ENCODE measurements around the gene SMIM8. TPM values are rescaled to one million over a fixed set of nuclear protein-coding genes. Genes with fewer than 3 reads are reported as not detected.

Gene SMIM8
- total RNA-seq, 1 experiment from 2014 or later = 10.8 TPM

GRCh38 chr6:87375315-87375714 lies 52.9 kb downstream of the SMIM8 start (continued):
- TF ChIP-seq ZNF512 (CRISPR knock-in tag; IDR thresholded peaks at IDR 0.05; ENCODE audit: borderline replicate concordance) = no peak

GRCh38 chr6:87376643-87377042 lies 54.3 kb downstream of the SMIM8 start:
- Mint-ChIP-seq H3K4me1 (no peaks in the 10 kb centered on the region), H3K27ac (no peak overlapping the region), H3K27me3 (ENCODE audit: low read depth) (no peaks in the 10 kb centered on the region), H3K36me3 (no peaks in the 10 kb centered on the region), H3K9me3 (peaks cover 17% of the 10 kb centered on the region), H3K4me3 (no peak overlapping the region)
- CTCF ChIA-PET = interaction anchor here (0.6 to 1.0 kb wide), 3 partner anchors 298 to 458 kb away, joined by 3 to 5 read pairs (median 3); no protein-coding TSS in a partner anchor
- TF ChIP-seq MYBL2 (CRISPR knock-in tag; IDR thresholded peaks at IDR 0.05) = no peak
- no peak for TF ChIP-seq ZNF425 (CRISPR knock-in tag; conservative IDR thresholded peaks at IDR 0.05)
- no peak for TF ChIP-seq ZNF396 (CRISPR knock-in tag; IDR thresholded peaks at IDR 0.05; ENCODE audit: borderline replicate concordance)
- no peak for TF ChIP-seq NFE2L1 (CRISPR knock-in tag; IDR thresholded peaks at IDR 0.05)
- no peak for TF ChIP-seq FOXK1 (CRISPR knock-in tag; IDR thresholded peaks at IDR 0.05)
- TF ChIP-seq AFF4 (CRISPR knock-in tag; IDR thresholded peaks at IDR 0.05; ENCODE audit: borderline replicate concordance) = no peak
- TF ChIP-seq GRHL2 (CRISPR knock-in tag; IDR thresholded peaks at IDR 0.05; ENCODE audit: insufficient replicate concordance, severe bottlenecking) = no peak
- no peak for ATAC-seq
- POLR2A ChIA-PET = no interaction called here
- no peak for DNase-seq (ENCODE audit: low spot score)

DNA sequence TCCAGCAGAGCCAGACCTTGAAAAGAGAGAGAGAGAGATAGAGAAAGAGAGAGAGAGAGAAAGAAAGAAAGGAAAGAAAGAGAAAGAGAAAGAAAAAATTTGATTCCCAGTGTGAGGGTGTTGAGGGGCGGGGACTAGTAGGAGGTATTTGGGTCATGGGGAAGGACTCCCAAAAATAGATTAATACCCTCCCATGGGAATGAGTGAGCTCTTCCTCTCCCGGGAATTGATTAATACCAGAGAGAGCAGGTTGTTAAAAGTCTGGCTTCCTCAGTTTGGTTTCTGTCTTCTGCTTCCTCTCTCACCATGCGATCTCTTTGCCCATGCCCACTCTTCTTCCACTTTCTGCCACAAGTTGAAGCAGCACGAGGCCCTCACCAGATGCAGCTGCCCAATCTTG lies 56.6 kb downstream of the SMIM8 start:
- Mint-ChIP-seq H3K27ac (no peak overlapping the region), H3K9me3 (peaks cover 1% of the 10 kb centered on the region; the same call in 1 of the 2 replicates), H3K36me3 (no peaks in the 10 kb centered on the region), H3K27me3 (ENCODE audit: low read depth) (no peaks in the 10 kb centered on the region), H3K4me3 (no peak overlapping the region), H3K4me1 (no peaks in the 10 kb centered on the region)
- DNase-seq (ENCODE audit: low spot score) = no peak
- TF ChIP-seq KAT7 (CRISPR knock-in tag; IDR thresholded peaks at IDR 0.05; ENCODE audit: borderline replicate concordance) = no peak
- no peak for TF ChIP-seq ZNF425 (CRISPR knock-in tag; conservative IDR thresholded peaks at IDR 0.05)
- TF ChIP-seq TEAD1 (CRISPR knock-in tag; IDR thresholded peaks at IDR 0.05) = no peak
- no peak for TF ChIP-seq ARID4B (CRISPR knock-in tag; IDR thresholded peaks at IDR 0.05; ENCODE audit: borderline replicate concordance)
- TF ChIP-seq NR1H2 (CRISPR knock-in tag; IDR thresholded peaks at IDR 0.05) = no peak
- no peak for TF ChIP-seq SOX15 (CRISPR knock-in tag; IDR thresholded peaks at IDR 0.05)
- TF ChIP-seq E2F4 (CRISPR knock-in tag; IDR thresholded peaks at IDR 0.05; ENCODE audit: borderline replicate concordance, low read depth) = no peak
- TF ChIP-seq, protein P1, sequence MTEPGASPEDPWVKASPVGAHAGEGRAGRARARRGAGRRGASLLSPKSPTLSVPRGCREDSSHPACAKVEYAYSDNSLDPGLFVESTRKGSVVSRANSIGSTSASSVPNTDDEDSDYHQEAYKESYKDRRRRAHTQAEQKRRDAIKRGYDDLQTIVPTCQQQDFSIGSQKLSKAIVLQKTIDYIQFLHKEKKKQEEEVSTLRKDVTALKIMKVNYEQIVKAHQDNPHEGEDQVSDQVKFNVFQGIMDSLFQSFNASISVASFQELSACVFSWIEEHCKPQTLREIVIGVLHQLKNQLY (CRISPR knock-in tag; IDR thresholded peaks at IDR 0.05) = no peak
- no peak for TF ChIP-seq ZNF219 (CRISPR knock-in tag; IDR thresholded peaks at IDR 0.05; ENCODE audit: borderline replicate concordance)
- ChIA-PET CTCF (interaction anchor here (0.8 kb wide), 1 partner anchor 14 kb away, joined by 3 read pairs; no protein-coding TSS in a partner anchor), POLR2A (no interaction called here)
- ATAC-seq = no peak
